ENCODE data around the gene FIBCD1. TPM values are rescaled to one million over a fixed set of nuclear protein-coding genes. Genes with fewer than 3 reads are reported as not detected.

The FIBCD1 gene
- total and polyA plus RNA-seq, 7 donors = 0.01 TPM; not detected in 6

DNA sequence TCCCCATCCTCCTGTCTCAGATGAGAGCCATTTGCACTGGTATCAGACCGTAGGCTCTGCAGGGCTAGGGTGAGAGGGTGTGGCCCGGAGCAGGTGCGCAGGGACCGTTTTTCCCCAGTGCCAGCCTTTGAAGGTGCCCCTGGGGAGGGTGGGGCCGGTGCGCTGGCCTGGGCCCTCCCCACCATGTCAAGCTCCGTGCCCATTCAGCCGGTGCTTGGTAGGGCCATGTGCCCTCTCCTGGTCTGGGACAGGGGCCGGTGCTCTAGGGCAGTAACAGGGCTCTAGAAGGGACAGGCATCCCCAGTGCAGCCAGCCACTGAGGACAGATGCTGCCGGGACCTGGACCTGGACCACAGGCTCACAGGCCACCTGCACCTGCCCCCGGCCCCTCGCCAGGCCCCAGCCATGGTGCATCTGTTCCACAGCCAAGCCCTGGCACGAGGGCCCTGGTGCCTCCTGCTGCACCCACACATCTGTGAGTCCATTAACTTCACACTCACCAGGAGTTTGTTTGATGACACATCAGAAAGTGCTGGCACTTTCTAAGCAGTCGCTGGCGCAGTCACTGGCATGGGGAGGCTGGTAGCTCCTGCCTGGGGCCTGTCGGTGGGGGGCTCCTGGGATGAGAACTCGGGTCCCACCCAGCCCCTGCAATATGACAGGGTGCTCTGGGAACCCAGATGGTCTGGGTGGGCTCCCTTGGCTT lies 37.4 kb downstream of the FIBCD1 start:
- TF ChIP-seq, protein P1, sequence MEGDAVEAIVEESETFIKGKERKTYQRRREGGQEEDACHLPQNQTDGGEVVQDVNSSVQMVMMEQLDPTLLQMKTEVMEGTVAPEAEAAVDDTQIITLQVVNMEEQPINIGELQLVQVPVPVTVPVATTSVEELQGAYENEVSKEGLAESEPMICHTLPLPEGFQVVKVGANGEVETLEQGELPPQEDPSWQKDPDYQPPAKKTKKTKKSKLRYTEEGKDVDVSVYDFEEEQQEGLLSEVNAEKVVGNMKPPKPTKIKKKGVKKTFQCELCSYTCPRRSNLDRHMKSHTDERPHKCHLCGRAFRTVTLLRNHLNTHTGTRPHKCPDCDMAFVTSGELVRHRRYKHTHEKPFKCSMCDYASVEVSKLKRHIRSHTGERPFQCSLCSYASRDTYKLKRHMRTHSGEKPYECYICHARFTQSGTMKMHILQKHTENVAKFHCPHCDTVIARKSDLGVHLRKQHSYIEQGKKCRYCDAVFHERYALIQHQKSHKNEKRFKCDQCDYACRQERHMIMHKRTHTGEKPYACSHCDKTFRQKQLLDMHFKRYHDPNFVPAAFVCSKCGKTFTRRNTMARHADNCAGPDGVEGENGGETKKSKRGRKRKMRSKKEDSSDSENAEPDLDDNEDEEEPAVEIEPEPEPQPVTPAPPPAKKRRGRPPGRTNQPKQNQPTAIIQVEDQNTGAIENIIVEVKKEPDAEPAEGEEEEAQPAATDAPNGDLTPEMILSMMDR (IDR thresholded peaks at IDR 0.05) = no peak
- intact Hi-C loops (cut with DNase I) = no loop called here
- no peaks in the 10 kb centered on the region for H3K36me3 ChIP-seq (ENCODE audit: insufficient read depth in 1 of 2, low read depth in 1 of 2)
- no peaks in the 10 kb centered on the region for H3K9me3 ChIP-seq
- peaks cover 0 to 58% (median 20%) of the 10 kb centered on the region in 3 donors for H3K27me3 ChIP-seq (ENCODE audit: insufficient read depth in 3 of 3, low read length in 2 of 3)
- no peaks in the 10 kb centered on the region for H3K4me1 ChIP-seq
- DNase-seq = no peak
- ATAC-seq = peak in 1 of 4 donors; percentile 9
- H3K4me3 ChIP-seq = no peak overlapping the region
- WGBS, 3 donors = 46 to 55% (median 51%) methylated on average over 16 to 17 of the region's 17 CpGs
- H3K27ac ChIP-seq = no peak overlapping the region

DNA sequence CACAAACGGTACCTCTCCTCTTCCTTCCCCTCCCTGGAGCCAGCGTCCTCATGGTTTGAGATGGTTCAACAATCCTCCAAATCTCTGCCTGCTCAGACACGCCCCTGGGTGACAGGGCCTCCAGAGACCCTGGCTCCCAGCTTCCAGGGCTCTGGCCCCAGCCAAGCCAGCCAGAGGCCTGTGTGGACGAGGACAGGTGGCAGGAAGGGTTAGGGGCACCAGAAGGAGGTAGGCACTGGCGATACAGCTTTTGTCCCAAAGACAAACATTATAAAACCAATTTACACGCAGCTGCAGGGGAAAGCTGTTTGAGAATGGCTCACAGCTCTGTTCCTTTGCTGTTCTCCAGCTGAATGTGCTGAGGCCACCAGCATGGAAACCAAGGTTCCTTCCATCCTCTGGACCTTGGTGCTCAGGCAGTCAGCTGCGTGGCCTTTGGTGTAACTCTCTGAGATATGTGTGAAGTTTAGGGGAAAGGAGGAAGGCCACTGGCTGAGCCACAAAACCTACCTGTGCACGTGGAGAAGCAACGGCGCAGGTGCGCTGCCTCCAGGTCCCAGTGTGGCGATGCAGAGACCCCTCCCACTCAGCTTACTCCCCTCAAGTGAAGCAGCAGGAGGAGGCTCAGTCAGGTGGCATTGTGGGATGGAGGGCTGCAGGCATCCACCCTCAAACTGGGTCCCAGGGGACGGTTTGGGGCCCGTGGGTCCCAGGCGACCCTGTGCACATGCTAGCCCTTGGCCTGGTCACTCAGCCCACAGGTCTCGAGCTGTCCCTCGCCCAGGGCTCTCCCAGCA lies 38.1 kb downstream of the FIBCD1 start:
- DNase-seq = no peak
- Histone ChIP-seq H3K27me3 (ENCODE audit: insufficient read depth in 3 of 3, low read length in 2 of 3) (peaks cover 0 to 52% (median 20%) of the 10 kb centered on the region in 3 donors), H3K9me3 (no peaks in the 10 kb centered on the region)

DNA sequence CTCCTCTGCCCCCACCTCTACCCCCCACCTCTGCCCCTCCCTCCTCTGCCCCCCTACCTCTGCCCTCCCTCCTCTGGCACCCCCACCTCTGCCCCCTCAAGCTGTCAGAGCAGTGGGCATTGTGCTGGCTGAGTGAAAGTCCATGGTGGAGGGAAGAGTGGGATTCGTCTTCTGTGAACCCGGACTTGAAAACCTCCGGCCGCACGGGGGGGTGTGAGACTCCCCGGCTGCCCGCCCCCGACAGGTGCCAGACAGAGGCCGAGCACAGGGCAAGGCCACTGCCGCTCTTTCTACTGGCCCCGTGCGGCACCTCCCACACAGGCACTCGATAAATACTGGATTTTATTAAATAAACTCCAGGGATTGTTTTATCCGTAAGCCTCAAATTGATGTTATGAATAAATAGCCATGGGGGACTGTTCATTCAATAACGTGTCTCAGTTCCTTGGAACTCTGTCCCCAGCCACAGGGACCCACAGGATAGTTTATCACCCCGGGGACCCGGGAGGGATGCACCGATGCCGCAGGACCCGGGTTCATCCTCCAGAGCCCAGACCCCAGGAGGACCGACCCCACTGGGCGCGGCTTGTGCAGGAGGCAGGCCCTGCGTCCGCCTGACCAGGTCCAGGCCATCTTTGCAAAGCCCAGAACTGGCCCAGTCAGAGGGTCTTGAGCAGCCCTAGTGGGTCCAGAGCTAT lies 39.8 kb downstream of the FIBCD1 start:
- 42 to 50% (median 45%) methylated on average over 25 of the region's 25 CpGs for WGBS, 3 donors

More for the DNA sequence above, 38.1 kb downstream of the FIBCD1 start:
- Histone ChIP-seq H3K4me3 (no peak overlapping the region), H3K4me1 (no peaks in the 10 kb centered on the region), H3K27ac (no peak overlapping the region), H3K36me3 (ENCODE audit: insufficient read depth in 1 of 2, low read depth in 1 of 2) (no peaks in the 10 kb centered on the region)
- no peak for ATAC-seq
- TF ChIP-seq, protein P1 (IDR thresholded peaks at IDR 0.05) = no peak
- 69 to 78% (median 71%) methylated on average over 16 to 17 of the region's 17 CpGs for WGBS, 3 donors
- intact Hi-C loops (cut with DNase I) = no loop called here

DNA sequence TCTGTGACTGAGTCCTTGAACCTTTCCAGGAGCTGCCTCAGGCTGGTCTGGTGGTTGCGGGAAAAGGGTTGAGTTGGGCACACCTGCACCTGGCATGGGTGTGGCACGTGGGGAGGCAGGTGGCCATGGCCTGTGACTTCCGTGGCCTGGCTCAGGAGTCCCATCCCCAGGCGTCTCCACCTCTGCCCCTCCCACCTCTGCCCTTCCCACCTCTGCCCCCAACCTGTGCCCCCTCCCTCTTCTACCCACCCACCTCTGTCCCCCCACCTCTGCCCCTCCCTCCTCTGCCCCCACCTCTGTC lies 40.5 kb downstream of the FIBCD1 start:
- 40 to 70% (median 48%) methylated on average over 2 to 4 of the region's 4 CpGs for WGBS, 3 donors
- no peak for ATAC-seq

More for the DNA sequence above, 39.8 kb downstream of the FIBCD1 start:
- intact Hi-C loops (cut with DNase I) = no loop called here
- no peak overlapping the region for H3K4me3 ChIP-seq
- H3K4me1 ChIP-seq = no peaks in the 10 kb centered on the region
- TF ChIP-seq, protein P1 (IDR thresholded peaks at IDR 0.05) = no peak
- no peak overlapping the region for H3K27ac ChIP-seq
- peaks cover 0 to 47% (median 14%) of the 10 kb centered on the region in 3 donors for H3K27me3 ChIP-seq (ENCODE audit: insufficient read depth in 3 of 3, low read length in 2 of 3)
- DNase-seq (no peak), ATAC-seq (no peak)
- H3K36me3 ChIP-seq (ENCODE audit: insufficient read depth in 1 of 2, low read depth in 1 of 2) = no peaks in the 10 kb centered on the region
- H3K9me3 ChIP-seq = no peaks in the 10 kb centered on the region

More for the DNA sequence above, 40.5 kb downstream of the FIBCD1 start:
- intact Hi-C loops (cut with DNase I) = no loop called here
- TF ChIP-seq, protein P1 (IDR thresholded peaks at IDR 0.05) = no peak
- Histone ChIP-seq H3K9me3 (no peaks in the 10 kb centered on the region), H3K4me1 (no peaks in the 10 kb centered on the region), H3K27ac (no peak overlapping the region), H3K4me3 (no peak overlapping the region), H3K36me3 (ENCODE audit: insufficient read depth in 1 of 2, low read depth in 1 of 2) (peaks cover 0 to 3% of the 10 kb centered on the region in 2 donors), H3K27me3 (ENCODE audit: insufficient read depth in 3 of 3, low read length in 2 of 3) (peaks cover 0 to 47% (median 14%) of the 10 kb centered on the region in 3 donors)
- DNase-seq = no peak
